HG02852 (cell line): ENCODE data around the gene THRA.

Source experiments
- ATAC-seq: cut with Tn5 transposase; IDR thresholded peaks from one replicate; pipeline ENCODE4 v1.9.1; 2021; ENCODE audit warnings: mild to moderate bottlenecking, moderate library complexity; ENCODE audit not compliant: unreplicated experiment

Gene THRA

DNA sequence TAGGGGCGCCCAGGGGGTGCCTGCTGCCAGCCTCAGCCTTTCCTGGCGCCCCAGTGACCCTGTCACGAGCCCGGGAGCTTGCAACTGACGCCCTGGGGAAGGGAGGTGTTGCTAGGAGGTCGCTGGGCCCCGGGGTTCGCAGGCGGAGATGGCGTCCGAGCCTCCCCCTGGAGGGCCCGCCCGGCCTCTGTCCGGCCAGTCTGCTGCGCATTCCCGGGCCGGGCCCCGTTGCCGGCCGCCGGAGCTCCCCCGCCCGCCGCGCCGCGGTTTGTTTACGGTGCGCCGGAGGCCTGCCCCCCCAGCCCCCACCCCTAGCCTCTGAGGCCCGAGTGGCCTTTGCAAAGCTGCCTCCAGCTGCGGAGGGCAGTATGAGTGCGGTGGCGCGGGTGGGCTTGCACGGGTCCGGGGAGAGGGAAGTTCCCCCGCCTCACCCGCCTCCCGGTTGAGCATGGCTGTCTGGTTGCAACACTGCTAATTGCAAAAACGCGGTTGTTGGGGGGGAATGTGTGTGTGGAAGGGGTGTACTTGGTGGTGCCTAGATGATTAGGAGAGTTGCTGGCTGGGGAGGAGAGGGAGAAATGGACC lies 514 bp downstream of the THRA start:
- no peak for ATAC-seq

DNA sequence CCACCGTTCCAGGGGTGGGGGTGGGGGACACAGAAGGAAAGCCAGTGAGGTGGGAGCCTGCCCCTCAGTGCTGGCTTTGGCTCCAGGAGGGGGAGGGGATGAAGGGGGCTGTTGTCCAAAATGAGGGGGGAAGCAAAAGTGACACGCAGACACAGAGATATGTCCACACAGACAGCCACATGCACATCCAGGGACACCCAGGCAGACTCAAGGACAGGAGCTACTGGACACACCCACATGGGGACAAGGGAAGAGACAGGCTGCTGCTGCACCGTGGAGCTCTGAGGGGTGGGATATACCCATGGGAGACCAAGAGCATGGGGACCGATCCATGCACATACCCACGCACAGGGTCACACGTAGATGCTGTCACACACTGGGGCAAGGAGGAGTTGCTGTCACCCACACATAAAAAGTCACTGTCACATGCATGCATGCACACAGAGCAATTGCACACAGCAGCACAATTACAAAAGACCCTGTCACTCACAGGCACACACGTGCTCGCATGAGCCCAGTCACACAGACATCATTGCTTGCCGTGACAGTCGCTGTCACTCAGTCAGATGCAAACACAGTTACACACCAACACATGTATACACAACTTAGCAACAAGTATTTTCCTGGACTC lies 1.3 kb downstream of the THRA start:
- no peak for ATAC-seq

DNA sequence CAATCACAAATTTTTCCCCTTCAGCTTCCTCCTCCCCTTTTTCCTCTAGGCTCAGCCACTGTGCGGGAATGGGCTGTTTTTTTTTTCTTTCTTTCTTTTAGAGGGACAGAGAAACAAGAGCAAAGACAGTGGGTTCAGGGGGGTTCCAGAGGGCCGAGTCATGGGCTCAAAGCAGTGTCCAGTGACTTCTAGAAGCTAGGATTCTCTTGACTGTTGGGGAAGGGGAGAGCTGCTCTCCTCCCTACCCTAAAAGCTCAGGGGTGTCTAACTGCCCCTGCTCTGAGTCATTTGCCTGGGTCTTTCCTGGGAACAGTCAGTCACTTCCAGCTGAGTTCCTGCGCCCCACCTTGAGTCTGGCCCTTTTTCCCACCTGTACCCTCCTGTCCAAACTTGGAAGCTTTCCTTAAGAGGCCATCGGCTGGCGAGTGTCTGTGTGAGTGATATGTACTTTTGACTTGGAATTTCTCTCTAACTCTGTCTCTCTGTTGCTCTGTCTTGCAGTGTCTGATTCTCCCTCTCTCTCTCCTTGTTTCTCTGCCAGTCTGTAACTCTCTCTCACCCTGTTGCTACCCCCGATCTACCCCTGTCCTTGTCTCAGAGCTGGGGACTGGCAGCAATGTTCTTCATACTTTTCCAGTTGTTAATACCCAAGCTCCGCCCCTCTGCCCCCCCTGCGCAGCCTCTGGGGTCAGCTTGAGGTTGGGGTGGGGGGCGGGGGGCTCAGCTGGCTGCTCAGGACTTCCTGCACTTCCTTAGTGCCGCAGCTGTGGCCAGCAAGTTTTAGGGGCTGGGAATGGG lies 2.4 kb downstream of the THRA start:
- no peak for ATAC-seq

DNA sequence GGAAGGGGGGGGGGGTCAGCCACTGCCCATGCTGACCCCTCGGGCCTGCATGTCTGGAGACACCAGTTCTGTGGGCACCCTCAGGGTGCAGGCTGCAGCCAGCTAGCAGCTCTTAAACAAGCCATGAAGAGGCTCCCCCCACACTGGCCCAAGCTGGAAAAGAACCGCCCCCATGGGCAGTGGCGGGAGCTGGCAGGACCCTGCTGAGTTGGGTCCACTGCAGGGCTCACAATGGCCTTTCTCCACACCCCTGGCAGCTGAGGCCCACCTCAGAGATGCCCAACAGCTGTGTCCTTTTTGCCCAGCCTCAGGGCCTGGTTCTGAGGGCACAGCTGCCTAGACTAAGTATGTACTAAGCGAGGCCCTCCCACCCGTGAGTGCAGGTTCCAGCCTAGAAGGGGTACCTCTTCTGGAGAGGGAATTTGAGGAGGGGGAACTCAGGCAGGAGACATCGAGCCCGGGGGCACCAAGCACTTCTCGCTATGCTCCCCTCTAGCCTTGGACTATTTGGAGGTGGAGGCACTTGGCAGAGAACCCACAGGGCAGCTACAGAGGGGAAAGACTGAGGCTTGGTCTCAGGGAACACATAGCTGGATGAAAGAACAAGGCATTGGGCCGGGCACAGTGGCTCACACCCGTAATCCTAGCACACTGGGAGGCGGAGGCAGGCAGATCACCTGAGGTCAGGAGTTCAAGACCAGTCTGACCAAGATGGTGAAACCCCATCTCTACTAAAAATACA lies 3.2 kb downstream of the THRA start:
- ATAC-seq = no peak

DNA sequence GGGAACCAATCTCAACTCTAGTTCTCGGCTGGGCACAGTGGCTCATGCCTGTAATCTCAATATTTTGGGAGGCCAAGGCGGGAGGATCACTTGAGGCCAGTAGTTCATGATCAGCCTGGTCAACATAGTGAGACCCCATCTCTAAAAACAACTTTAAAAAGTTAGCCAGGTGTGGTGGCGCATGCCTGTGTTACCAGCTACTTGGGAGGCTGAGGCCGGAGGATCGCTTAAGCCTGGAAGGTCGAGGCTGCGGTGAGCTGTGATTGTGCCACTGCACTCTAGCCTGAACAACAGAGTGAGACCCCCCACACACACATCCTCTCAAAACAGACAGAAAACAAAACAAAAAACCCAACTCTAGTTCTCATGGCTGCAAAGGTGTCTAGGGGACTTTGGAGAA lies 4.9 kb downstream of the THRA start:
- no peak for ATAC-seq

DNA sequence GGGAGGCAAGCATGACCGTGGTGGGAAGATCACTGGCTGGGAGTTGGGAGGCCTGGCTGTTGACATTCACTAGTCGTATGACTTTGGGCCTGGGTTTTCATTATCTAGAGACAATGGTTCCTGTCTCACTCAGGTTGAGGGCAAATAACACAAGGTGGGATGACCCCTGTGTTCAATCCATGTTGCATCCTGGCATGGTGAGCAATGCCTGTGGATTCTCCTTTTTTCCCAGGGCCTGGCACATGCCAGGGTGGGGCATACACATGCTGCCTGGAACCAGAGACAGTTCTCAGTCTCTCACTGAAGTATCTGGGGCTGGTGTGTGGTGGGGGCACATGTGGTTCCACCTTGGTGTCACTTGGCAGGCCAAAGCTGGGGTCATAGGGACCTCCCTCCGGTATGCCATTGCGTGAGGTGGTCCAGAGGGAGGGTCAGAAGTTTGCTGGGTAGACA lies 5.4 kb downstream of the THRA start:
- ATAC-seq = no peak

DNA sequence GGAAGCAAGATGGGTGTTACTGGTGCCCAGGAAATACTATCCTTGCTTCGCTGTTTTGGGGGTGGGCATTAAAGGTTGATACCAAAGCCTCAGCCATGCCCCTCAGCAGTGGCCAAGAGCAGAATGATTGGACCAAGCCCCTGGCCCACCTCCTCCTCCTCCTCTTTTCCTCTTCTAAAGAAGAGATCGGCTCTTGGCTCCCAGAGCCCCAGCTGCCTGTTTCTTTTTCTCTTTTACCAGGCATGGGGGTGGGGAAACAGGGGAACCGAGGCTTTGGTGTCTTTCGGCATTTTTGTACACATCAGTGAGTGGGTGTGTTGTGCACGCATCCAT lies 5.8 kb downstream of the THRA start:
- ATAC-seq = no peak

DNA sequence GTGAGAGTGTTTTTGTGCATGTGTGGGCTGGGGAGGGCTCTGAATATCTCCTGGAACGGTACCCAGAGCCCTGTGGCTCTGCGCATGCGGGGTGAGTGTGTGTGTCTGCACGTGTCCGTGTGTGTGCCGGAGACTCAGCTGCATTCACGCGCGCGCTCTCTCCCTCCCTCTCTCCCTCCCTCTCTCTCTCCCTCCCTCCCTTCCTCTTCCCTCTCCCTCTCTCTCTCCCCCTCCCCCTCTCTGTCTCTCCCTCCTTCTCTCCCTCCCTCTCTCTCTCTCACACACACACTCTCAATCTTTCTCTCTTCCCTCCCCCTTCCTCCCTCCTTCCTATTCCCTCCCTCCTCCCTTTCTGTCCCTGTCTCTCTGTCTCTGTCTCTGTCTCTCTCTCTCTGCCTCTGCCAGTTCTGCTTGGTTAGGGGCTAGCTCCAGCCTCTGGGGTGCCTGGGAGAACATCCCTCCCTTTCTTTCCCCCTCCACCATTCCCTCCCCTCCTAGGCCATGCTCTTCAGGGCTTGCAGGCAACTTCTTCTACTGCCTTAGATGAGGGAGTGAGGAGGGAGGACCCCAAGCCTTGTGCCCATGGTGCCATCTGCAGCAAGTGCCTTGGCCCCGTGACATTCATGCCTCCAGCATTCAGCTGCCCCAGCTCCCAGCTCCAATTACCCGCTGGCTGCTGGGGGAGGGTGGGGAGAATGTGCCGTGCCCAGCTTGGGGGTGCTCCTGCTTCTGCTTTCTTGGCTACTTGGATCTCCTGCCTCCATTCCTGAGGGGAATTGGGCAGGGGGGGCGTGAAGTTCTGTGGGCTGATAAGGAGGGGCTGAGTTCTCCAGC lies 6.4 kb downstream of the THRA start:
- ATAC-seq = no peak

DNA sequence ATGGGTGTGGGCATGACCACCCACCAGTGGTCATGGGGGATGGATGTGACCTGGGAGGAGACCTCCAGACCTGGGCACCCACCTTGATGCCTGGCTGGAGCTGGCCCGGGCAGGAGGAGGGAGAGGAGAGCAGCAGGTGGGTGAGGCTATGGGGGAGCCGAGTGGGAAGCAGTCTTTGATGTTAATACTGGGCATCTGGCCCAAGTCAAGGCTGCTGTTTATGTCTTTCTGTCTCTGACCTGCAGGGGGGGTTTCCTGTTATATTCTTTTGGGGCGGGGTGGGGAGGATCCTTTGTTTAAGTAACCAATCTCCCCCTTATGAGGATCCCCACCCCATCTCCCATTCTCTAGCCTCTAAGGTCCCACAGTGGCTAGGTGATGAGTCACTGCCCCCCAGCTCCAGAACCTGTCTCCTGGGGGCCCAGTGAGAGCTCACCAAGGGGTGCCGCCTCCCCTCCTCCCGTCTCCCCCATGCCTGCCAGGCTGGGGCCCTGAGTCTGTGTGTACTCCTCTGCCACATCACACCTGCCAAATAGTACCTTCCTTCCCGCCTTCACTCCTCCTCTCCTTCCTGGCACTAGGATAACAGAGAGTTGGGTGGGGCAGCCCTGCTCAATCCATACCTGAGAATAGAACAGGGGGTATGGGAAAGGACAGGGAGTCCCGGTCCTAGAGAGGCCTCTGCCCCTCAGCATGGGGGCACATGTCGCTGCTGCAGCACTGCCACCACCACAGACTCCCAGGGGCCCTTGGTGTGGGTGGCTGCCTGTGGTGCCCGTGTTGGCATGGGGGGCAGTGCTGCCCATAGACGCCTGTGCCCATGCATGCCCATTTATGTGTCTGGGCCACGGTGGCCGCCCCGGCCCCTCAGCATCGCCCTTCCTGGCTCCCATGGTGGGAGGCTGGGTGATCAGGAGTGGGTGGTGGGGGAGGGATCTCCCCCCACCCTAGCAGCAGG lies 7.3 kb downstream of the THRA start:
- ATAC-seq = no peak

DNA sequence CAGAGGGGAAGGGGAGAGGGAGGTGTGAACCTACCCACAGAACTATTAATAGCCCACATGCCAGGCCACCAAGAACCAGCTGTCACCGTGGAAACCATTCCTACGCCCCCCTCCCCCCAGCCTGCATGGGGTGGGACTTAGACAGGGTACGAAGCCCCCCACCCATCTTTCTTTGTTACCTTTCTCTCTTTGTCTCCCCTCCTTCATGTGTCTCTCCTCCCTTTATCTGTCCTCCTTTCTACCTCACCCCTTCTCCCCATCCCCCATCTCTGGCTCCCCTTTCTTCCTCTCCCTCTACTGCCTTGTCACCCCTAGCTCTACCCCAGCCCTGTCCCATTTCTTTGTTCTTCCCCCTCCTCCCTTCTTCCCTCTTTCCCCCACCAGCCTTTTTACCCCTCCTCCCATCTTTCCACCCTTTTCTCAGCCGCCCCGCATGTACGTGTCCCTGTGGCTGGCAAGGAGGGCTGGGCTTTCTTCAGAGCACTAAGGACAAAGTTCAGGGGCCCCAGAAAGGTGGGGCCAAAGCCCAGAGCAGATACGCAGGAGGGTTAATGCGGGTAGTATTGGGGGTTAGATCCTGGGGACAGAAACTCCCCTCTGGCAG lies 8.0 kb downstream of the THRA start:
- no peak for ATAC-seq

DNA sequence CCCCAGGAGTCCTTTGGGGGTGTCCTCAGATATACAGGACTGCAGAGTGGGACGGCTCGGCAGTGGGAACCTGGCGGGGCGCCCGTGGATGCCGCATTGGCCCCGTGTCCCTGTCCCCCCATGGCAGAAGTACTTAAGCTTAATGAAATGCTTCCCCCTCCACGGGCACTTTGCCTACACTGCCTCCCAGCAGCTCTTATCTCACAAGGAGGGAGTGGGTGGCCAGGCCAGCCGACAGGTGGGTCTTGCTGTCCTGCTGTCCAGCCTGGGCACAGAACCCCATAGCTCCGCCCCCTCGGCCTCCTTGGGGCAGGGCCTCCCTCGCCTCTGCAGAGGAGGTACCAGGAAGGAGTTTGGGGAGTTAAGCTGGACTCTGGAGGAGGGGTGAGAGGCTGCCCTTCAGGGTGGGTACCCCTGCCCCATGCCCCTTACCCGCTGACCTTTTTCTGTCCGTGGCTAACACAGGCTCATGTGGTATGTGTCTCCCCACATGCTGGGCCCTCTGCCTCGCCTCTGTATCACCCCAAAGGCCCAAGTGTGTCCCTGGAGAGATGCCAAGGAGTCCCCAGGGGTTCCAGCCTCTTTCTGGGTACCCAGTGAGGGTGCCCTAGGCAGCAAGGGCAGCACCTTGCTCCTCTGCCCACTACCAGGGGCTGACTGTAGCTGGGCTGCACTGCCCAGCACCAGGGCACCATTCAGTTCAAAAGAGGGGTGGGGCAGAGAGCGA lies 8.7 kb downstream of the THRA start:
- no peak for ATAC-seq

DNA sequence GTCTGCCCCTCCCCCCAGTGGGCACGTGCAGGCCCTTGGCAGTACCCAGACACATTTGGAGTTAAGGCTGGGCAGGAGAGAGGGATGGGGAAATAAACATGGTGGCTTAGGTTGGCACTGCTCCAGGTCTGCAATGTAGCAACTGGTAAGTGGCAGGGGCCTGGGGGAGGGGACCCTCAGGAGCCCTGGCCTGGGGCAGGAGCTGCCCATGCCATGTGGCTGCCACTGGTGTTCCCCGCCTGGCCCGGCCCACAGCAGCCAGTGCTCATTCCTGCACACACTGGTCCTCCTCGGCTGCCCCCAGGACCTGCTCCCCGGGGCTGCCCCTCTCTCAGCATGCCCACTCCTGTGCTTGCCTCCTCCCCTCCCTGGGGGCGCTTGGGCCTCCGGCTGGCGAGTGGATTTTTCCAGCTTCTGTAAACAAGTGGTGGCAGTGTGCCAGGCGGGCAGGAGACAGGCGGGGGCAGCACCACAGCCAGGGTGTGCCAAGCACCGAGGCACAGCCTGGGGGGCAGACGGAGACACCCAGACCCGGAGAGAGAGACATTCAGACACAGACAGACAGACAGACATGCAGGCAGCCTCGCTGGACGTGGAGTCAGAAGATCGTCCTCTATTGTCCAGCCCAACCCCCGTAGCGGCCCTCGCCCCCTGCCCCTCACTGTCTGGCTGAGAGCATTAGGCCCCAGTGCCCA lies 9.4 kb downstream of the THRA start:
- ATAC-seq = no peak

DNA sequence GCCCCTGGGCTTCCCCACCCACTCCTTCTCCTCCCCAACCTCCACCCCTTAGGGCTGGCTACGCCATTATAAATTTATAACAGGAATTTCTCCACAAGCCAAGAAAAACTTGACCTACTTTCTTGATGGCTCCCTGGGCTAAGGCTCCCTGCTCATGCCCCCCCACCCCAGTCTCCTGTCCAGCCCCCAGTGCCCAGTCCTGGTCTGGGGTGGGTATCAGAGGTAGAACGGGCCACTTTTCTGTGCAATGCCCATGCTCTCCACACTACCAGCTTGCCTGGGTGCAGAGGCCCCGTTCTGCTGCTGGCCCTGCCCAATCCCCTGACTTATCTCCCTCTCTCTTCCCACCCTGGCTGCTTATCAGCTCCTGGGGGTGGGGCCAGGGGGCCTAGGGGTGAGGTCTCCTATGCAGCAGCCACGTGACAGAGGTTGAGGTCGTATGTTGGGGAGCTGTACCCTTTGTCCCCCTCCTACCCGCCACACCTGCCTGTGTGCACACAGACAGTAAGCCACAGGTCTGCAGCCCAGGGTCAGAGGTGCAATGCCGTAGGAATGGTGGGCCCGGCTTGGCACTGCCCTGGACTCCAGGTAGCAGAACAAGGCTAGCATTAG lies 10.1 kb downstream of the THRA start:
- ATAC-seq = no peak

DNA sequence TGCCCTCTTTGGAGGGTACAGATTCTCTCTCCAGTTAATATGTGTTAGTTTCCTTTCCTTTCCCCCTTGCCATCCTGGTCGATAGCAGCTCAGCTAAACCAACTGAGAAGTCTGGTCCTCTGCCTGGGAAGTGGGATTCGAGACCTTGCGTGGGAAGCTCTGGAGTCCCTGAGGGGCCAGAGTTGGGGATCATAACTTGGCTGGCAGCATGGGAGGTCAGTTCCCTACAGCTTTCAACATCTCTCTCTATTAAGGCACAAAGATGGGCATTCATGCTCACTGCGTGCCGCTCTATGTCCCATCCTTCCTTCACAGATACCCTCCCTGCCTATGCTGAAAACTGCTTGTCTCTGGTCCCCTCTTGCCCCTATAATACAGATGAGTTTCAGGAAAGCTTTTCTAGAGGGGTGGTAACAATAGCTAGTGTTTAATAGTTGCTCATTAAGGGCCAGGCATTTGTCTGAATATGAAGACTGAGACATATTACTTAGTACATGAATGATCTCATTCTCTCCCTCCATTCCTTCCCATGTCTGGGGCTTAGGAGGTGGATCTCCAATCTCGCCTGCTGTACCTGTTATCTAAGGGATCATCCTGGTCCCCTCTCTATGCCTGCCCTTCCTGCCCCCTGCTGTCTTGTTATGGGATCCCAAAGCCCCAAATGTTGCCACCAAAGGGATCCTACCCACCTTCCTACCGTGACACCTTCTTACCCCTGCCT lies 10.8 kb downstream of the THRA start:
- ATAC-seq = no peak

DNA sequence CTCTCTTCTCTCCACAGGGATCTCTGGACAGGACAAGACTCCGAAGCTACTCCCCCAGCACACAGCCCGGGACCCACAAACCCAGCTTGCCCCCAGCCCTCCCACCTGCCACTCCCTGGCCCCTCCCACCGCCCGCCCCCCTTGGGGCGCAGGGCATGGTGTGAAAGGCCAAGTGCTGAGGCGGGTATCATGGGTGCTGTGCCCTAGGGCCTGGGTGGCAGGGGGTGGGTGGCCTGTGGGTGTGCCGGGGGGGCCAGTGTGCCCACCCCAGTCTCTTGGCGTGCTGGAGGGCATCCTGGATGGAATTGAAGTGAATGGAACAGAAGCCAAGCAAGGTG lies 11.4 kb downstream of the THRA start:
- no peak for ATAC-seq

DNA sequence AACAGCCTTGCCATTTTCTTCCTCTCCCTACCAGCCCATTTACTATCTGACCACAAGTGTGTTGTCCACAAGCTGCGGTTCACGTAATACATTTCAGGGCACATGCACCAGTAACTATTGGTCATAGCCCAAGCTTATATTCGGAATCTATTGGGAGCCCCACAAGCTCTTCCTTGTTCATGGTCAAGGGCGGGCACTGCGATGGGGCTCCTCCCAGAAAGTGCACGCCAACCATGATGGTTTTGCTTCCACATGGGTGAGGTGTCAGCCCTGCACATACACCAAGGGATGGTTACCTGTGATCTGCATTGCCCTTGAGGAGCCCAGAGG lies 12.1 kb downstream of the THRA start:
- no peak for ATAC-seq
